ENCODE results near the gene DLG1.
"Not testable (repeated sequence)": the region's sequence is repeated elsewhere in the genome, so short reads cannot be mapped to it uniquely, and the experiment has no call there.

Gene DLG1

DNA sequence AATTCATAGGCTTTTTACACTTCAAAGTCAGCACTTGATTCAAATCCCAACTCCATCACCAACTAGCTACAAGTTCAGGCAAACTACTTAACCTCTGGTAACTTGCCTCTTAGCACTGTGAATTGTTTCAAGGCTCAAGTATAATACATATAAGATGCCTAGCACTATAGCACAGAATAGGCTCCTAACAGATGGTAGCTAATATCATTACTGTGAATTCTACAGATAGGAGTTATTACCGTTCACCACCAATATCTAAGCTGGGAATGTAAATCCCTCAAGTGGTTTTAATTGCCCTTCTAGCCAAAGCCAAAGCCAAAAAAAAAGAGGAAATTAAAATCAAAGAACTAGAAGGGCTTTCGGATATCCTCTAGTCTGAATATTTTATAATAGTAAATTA, 15.4 kb downstream of the DLG1 start:
- no peak for DNase-seq

DNA sequence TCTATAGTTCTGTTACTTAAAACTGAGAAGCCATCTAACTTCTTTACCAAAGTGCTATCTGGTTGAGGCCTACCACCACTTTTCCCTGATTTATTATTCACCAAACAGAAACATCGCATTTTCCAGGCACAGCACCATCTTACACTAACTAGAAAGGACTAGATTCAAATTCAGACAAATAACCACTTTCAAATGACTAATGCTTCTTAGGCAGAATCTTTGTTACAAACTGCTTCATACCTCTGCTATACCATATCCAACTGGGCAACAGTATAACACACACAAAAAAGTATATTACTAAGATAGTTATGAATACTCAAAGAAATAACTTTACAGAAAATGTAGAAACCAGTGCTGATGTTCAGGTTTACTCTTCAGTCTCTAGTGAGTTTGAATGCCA, 16.6 kb downstream of the DLG1 start:
- no peak for DNase-seq

DNA sequence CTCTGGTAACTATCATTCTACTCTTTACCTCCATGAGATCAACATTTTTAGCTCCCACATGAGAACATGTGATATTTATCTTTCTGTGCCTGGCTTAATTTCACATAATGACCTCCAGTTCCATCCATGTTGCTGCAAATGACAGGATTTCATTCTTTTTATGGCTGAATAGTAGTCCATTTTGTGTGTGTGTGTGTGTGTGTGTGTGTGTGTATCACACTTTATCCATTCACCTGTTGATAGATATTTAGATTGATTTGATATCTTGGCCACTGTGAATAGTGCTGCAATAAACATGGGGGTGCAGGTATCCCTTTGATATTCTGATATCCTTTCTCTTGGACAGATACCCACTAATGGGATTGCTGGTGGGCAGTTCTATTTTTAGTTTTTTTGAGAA, 18.3 kb downstream of the DLG1 start:
- no peak for DNase-seq

DNA sequence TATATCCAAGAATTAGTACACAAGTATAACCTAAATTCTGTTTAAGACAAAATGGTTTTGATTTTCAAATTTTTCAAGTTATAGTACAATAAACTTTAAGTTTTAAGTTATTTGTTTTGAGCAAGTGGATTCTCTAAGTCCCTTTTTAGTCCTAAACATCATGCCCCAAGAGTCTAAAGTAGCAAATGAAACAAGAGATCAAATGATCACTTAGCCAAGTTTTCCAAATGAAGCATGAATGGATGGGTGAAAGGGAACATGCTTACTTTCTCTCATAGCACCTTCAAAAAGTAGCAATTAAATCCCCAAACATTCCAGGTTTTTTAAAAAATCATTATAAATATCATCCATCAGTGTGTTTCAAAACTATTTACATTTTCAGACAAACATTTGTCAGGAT, 19.5 kb downstream of the DLG1 start:
- DNase-seq = no peak

DNA sequence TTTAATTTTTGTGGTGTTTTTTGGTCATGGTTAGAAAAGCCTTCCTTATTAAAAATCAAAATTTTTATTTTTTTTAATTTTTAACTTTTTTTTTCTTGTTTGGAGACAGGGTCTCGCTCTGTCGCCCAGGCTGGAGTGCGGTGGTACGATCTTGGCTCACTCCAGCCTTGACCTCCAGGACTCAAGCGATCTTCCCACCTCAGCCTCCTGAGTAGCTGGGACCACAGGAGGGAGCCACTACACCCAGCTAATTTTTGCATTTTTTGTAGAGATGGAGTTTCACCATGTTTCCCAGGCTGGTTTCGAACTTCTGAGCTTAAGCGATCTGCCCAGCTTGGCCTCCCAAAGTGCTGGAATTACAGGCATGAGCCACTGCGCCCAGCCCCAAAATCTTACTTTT, 21.6 kb downstream of the DLG1 start:
- DNase-seq = not testable (repeated sequence)

DNA sequence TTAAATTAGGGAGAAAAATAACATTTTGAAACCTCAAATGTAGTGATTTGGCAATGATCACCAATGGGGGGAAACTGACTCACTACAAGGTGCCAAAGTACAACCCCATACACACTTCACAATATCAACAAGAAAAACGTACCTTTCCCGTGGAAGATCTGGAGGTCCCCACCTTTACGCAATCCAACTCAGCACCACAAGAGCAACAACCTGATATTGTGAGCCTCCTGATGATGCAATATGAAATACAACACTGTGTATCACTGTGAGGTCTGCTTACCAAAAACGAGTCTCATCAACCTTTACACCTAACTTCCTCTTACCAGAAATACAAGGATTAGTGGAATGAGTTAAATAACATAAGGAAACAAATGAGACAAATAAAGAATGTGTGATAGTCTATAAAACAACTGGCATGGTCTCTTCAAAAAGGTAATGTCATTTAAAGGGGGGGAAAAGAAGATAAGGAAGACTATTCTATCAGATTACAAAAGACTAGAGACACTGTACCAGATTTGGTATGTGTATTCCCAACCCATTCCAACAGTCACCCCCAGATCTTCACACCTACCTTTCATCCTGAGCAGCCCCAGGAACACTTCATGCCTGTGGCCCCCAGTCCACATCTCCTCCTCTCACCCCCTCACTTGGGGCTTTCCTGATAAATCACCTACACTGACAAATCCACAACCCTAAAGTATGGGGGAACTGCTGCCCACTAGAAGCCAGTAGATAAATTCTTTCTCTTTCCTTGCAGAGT, 27.7 kb downstream of the DLG1 start:
- no peak for DNase-seq

DNA sequence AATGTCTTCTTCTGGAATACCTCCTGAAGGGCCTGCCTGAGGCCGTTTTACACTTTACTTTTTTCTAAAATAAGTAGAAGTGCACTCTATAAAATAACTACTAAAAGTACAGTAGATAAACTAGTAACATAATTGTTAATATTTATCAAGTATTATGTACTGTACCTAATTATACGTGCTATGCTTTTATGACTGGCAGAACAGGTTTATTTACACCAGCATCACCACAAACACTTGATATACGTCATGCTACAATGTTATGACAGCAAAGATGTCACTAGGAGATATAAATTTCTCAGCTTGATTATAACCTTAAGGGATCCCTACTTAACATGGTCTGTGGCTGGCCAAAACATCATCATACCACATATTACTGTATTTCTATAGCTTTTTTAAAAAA, 29.4 kb downstream of the DLG1 start:
- no peak for DNase-seq

DNA sequence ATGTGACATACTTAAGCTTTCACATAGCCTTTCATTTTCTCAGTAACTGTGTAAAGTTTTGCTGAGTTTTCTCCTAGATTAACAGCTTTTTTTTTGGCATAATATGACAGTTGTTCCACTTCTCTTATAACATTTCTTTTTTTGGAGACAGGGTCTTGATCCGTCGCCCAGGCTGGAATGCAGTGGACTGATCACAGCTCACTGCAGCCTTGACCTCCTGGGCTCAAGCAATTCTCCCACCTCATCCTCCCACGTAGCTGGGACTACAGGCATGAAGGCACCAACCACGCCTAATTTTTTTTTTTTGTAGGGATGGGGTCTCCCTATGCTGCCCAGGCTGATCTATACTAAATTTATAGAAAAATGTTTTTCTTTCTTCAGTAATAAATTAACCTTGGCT, 30.1 kb downstream of the DLG1 start:
- no peak for DNase-seq

DNA sequence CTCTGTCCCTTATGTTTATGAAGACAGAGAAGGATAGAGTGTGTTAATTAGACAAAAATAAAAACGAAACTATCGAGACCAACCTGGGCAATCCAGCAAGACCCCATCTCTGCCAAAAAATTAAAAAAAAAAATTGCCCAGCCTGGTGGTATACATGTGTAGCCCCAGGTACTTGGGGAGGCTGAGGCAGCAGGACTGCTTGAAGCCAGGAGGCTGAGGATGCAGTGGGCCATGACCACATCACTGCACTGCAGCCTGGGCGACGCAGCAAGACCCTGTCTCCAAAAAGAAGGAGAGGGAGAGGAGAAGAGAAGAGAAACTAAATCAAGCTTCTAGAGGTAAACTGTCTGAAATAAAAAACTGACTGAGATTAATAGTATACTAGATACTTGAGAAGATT, 32.1 kb downstream of the DLG1 start:
- DNase-seq = no peak

DNA sequence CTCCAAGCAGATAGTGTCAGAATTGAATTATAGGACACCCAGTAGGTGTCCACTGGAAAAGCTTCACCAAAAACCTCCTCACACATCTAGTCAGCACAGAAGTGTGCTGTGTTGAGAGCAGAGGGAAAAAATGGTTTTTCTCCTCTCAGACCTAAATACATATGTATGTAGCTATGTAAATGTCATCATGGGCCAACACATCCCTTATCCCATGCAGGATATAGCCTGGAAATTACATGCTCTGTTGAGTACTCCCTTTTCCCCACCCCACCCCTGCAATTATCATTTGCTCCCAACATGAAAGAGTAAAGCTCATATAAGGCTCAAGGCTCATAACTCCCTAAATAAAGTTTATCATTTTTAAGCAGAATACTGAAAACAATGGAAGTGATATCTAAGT, 35.7 kb downstream of the DLG1 start:
- DNase-seq = no peak

DNA sequence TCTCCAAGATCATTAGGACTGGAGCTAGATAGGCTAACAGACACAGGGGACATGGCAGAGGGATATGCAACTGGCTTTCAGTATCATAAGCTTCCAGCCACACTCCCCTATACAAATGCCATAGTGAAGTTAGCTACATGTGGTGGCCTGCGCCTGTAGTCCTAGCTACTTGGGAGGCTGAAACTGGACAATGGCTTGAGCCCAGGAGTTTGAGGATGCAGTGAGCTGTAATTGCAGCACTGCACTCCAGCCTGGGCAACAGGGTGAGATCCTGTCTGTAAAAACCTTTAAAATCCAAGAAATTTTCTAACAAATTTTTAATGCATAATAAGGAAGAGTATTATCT, 37.3 kb downstream of the DLG1 start:
- no peak for DNase-seq

DNA sequence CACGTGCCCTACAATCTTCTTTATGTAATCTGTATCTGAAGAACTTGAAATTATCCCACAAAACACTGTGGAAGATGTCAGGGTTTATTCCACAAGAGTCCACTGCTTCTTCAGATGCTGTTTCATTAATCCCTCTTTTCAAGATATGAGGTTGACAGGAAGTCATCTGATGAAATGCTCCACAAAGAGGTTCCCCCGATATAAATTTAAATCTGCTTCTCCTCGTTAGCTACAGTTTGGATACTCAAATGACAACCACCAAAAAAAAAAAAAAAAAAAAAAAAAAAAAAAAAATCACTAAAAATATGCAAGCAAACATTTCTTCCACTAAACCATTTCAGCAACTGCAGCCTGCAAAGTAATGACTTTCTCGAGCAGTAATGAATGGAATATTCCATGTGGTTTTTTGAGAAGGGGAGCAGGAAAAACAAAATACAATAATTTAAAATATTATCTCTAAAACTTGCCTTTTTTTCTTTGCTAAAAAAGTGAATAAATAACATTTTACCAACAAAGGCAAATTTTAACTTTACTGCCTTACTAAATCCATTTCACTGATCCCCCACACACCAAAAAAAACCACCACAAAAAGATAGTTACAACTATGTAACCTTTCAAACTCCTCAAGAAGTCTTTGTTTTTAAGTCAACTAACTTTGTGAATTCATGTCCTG, 37.8 kb downstream of the DLG1 start:
- no peak for DNase-seq

DNA sequence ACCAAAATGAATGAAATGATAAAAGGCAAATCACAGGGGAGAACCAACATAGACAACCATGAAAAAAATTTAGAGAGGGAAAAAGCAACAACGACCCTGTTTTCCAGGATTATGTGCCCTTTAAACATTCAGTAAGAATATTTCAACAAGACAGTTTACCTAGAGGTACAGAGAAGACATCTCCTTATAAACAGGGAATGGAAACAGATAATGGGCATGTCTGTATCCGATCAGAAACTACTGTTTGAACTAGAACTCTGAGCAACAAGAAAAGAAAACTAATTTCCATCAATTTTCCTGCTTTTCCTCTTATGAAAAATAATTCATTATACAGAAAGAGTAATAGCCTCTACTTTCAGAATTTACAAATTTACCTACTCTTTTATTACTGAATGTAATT, 39.3 kb downstream of the DLG1 start:
- no peak for DNase-seq

DNA sequence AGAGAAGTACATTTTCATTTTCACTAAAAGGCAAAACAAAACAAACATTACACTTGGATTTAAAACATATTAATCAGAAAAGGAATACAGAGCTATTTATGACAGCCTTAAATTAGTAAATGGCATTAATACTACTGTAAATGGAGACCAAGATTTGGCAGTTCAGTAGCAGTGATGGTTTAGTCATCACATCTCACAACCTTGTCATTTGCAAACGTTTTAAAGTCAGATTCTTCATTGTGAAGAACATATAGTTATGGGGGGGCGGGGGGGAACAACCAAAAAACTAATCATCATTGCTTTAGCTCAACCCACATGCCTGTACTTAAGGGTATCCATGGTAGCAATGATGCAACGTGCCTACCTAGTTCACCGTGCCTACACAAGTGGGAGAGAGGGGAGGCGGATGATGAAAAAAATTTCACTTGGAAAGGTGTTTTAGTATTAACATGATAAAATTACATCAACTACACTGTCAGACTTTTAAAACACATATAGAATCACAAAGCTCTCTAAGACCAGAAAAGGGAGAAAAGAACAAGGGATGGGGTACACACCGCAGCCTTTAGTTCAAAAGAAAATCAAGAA, 40.1 kb downstream of the DLG1 start:
- DNase-seq = no peak

DNA sequence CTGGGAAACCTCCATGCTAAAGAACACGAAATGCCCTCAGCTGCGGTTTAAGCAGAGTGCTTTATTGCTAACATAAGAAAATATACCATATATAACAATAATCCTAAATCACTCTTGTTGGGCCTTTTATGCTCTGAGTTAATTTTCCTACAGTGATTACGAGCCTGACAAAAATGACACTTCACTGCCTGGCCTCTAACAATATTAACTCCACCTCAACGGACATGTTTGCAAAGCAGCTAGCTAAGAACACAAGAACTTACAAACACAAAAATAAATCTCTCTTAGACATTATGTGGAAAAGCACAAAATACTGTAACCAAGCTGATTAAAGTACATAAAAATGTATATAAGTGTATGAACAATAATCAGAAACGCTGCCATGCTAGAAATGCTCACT, 40.7 kb downstream of the DLG1 start:
- DNase-seq = no peak

DNA sequence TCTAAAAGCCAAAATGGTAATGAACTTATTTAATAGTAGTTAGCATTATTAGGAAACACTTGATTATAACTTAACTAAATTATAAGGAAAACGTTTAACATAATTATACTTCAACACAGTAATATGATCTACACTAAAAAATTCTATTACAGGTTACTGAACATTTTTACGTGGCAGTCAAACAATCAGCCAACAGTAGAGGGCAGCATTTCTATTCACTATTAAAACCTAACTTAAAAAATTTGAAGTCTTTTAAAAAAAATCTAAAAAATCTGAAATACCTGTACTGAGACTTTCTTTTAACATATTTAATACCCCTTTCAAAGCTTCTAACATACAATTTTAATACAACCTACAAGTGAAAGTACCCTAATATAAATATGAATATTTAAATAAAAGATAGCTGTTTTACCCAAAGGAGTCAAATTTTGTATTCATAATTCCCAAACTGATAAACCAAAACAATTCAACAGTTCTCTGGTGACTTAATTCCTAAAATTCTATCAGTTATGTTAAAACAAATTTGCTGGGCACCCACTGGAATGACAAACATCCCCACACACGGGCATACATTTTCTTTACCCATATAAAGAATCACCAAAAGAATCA, 41.5 kb downstream of the DLG1 start:
- DNase-seq = no peak

DNA sequence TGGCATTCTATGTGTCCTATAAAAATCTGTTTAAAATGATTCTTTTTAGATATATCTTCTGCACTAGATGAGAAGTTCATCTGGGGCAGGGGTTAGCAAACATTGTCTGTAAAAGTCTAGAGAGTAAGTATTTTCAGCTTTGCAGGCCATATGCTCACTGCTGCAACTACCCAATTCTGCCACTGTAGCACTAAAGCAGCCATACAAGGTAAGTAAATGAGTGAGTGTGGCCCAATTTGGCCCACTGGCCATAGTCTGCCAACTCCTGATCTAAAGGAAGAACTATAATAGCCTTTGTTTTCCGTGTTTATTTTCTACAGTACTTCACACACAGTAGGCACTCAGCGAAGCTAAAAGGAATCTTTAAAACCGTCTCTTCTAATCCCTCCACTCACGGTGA, 42.3 kb downstream of the DLG1 start:
- DNase-seq = no peak

DNA sequence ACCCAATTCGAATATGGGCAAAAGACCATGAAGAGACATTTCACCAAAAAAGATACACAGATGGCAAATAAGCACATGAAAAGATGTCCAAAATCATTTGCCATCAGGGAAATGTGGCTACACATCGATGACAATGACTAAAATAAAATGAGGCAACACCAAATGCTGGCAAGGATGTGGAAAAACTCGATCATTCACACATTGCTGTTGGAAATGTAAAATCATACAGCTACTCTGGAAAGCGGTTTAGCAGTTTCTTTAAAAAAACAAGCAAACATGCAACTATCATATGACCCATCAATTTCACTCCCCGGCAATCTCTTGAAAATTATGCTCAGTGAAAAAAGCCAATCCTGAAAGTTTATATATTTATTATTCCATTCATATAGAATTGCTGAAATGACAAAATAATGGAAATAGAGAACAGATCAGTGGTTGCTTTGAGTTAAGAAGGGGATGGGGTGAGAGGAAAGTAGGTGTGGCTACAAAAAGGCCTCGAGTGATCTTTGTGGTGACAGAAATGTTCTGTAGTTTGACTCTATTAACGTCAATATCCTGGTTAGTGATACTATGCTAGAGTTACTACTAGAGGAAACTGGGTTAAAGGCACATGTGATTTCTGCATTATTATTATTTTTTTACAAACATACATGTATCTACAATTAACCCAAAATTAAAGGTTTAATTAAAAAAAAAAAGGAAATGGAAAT, 45.0 kb downstream of the DLG1 start:
- no peak for DNase-seq

DNA sequence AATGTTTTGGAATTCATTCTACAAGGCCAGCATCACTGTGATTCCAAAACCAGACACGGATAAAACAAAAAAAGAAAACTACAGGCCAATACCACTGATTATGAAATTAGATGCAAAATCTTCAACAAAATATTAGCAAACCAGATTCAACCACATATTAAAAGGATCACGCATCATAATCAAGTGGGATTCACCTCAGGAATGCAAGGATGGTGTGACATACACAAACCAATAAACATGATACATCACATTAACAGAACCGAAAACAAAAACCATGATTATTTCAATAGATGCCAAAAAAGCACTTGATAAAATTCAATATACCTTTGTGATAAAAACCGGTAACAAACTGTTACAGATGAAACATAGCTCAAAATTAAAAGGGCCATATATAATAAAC, 48.9 kb downstream of the DLG1 start:
- DNase-seq = no peak

DNA sequence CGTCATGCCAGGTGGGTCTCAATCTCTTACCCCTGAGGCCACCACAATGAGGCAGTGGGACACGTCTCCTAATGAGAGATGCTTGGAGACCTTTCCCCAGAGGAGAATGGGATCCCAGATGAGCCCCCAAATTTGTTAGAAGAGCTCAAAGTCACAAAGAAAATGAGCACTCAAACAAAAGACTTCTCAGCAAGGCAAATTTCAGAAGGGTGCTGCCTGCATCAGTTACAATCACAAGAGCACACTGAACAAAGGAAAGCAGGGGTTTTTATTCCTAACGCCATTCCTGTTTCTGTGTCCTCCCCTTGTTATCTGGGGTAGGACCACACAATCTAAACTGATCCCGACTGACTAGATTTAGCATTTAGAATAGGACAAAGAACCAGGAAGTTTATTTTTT, 50.1 kb downstream of the DLG1 start:
- no peak for DNase-seq

DNA sequence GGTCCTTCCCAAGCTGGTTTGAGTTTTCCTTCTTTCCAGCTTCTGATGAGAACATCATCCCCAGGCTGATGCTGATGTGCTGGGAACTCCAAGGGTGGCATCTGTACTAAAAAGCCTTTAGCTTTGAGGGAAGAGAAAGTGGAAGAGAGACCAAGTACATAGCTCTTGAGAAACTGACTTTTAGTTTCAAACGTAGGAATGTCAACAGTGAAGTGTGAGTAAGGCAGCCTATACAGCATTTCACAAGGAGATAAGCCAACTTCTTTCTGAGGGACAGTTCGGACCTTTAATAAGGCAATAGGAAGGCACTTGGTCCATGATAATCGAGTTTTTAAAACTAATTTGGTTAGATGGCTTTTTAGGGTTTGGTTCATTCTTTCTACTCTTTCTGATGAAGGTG, 53.7 kb downstream of the DLG1 start:
- DNase-seq = no peak

DNA sequence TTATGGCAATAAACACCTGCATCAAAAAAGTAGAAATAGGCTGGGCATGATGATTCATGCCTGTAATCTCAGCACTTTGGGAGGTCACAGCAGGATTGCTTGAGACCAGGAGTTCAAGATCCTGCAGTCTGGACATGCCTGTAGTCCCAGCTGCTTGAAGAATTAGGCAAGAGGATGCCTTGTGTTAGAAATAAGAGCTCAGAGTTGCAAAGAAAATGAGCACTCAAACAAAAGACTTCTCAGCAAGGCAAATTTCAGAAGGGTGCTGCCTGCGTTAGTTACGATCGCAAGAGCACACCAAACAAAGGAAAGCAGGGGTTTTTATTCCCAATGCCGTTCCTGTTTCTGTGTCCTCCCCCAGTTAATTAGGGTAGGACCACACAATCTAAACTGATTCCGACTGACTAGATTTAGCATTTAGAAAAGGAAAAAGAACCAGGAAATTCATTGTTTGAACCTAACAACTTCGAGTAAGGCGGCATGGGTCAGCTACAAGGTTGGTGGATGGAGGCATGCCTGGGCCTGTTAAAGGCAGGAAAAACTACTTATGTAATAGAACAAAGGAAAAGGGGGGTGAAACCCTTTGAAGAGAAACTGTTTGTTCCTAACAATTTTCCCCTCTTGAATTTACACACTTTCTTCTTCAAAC, 55.5 kb downstream of the DLG1 start:
- no peak for DNase-seq

DNA sequence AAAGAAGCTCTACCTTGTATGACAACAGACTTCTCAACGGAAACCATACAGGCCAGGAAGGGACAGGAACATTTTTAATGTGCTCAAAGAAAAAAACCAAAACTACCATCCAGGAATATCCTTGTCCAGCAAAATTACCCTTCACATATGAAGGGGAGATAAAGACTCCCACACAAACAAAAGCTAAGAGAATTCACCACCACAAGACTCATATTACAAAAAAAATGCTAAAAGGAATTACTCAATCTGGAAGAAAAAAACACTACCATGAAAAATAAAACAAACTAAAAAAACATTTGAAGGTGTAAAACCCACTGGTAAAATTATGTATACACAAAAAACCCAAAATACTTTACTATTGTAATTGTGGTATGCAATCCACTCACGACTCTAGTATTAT, 57.2 kb downstream of the DLG1 start:
- no peak for DNase-seq
